NT2/D1 (cell line): ENCODE results near the gene PUM1.

Source experiments
- YY1 ChIP-seq: IDR thresholded peaks from 2 replicates; pipeline ENCODE4 v1.6.1; 2011; ENCODE audit not compliant: insufficient read length, insufficient read depth
- ZNF274 ChIP-seq: IDR thresholded peaks from 2 replicates; pipeline ENCODE4 v1.6.1; 2011; ENCODE audit warnings: mild to moderate bottlenecking, low read depth, low read length

DNA sequence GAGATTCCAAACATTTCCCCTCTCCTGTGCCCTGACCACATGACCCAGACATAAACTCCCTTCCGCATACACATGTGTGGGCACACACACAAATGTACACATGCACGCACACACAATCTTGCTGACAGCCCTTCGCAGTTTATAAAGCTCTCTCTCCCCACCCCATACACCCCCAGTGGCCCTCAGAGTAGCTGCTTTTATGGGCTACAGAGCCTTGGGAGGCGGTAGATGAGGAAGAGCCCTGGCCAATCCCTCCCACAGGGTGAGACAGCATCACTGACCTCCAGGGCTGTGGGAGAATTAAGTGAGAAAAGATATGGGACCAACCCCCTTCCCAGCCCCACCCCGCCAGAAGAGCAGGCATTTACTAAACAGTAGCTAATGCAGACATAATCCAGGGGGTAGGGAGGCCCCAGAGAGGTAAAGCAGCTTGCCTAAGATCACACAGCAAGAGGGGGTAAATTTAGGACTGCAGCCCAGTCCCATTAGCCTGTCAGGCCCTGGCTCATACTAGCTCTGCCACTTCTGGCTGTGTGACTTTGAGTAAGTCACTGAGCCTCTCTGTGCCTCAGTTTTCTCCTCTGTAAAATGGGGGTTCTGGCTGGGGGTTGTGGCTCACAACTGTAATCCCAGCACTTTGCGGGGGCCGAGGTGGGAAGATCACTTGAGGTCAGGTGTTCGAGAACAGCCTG is 162.0 kb downstream of the PUM1 start:
- TF ChIP-seq ZNF274 (no peak), YY1 (no peak)
